Measurements from ENCODE around the gene XXYLT1. TPM values are rescaled to one million over a fixed set of nuclear protein-coding genes. Genes with fewer than 3 reads are reported as not detected.

The XXYLT1 gene
- total RNA-seq, 1 donor from 2014 or later, result 2.8 TPM

GRCh38 chr3:195085356-195086130, 185.4 kb downstream of the XXYLT1 start:
- no peak for ATAC-seq
- no peak for DNase-seq (ENCODE audit: low spot score)

GRCh38 chr3:195084746-195085145, 186.2 kb downstream of the XXYLT1 start:
- no peak for DNase-seq (ENCODE audit: low spot score)
- ATAC-seq, result no peak

GRCh38 chr3:195083659-195084058, 187.3 kb downstream of the XXYLT1 start:
- no peak for DNase-seq (ENCODE audit: low spot score)

GRCh38 chr3:195082811-195083210, 188.1 kb downstream of the XXYLT1 start:
- DNase-seq (ENCODE audit: low spot score) (no peak), ATAC-seq (no peak)

More at GRCh38 chr3:195083659-195084058, 187.3 kb downstream of the XXYLT1 start:
- no peak for ATAC-seq

GRCh38 chr3:195081242-195081963, 189.6 kb downstream of the XXYLT1 start:
- no peak for ATAC-seq
- DNase-seq (ENCODE audit: low spot score), result no peak

- ATAC-seq, result peak; percentile 17
- no peak for DNase-seq (ENCODE audit: low spot score)
Observed at GRCh38 chr3:195080571-195081151, 190.3 kb downstream of the XXYLT1 start.

- no peak for ATAC-seq
- no peak for DNase-seq (ENCODE audit: low spot score)
Observed at GRCh38 chr3:195080125-195080524, 190.8 kb downstream of the XXYLT1 start.

GRCh38 chr3:195079636-195080035, 191.3 kb downstream of the XXYLT1 start:
- no peak for ATAC-seq
- no peak for DNase-seq (ENCODE audit: low spot score)

- ATAC-seq, result no peak
- no peak for DNase-seq (ENCODE audit: low spot score)
Observed at GRCh38 chr3:195078891-195079440, 192.0 kb downstream of the XXYLT1 start.

- DNase-seq (ENCODE audit: low spot score), result no peak
- ATAC-seq, result no peak
Observed at GRCh38 chr3:195077611-195078540, 193.1 kb downstream of the XXYLT1 start.

- ATAC-seq, result no peak
- DNase-seq (ENCODE audit: low spot score), result no peak
Observed at GRCh38 chr3:195076981-195077610, 193.9 kb downstream of the XXYLT1 start.

- DNase-seq (ENCODE audit: low spot score) (no peak), ATAC-seq (no peak)
Observed at GRCh38 chr3:195075941-195076875, 194.8 kb downstream of the XXYLT1 start.

GRCh38 chr3:195075199-195075940, 195.6 kb downstream of the XXYLT1 start:
- DNase-seq (ENCODE audit: low spot score) (no peak), ATAC-seq (no peak)

- no peak for ATAC-seq
- DNase-seq (ENCODE audit: low spot score), result no peak
Observed at GRCh38 chr3:195073866-195074860, 196.8 kb downstream of the XXYLT1 start.

GRCh38 chr3:195072916-195073564, 197.9 kb downstream of the XXYLT1 start:
- no peak for DNase-seq (ENCODE audit: low spot score)
- ATAC-seq, result no peak

All from left lobe of liver (tissue), 2 donors.